ENCODE results near the gene CDC25C. TPM values are rescaled to one million over a fixed set of nuclear protein-coding genes. Genes with fewer than 3 reads are reported as not detected.

Gene CDC25C
- total RNA-seq, 1 experiment from 2014 or later: 36.2 TPM

GRCh38 chr5:138369261-138369660 lies 37.7 kb upstream of the CDC25C start:
- POLR2A ChIA-PET (ENCODE audit: unreplicated experiment): no interaction called here
- intact Hi-C loops (cut with micrococcal nuclease; ENCODE audit: unreplicated experiment): no loop called here
- H2AFZ ChIP-seq: no peak overlapping the region

GRCh38 chr5:138366632-138367382 lies 35.2 kb upstream of the CDC25C start:
- Histone ChIP-seq H3K9me2 (ENCODE audit: insufficient read depth) (no peaks in the 10 kb centered on the region), H3K27ac (no peak overlapping the region), H3K27me3 (ENCODE audit: insufficient read depth, low read depth) (no peaks in the 10 kb centered on the region), H3K4me1 (replicated peaks; ENCODE audit: insufficient read depth) (no peaks in the 10 kb centered on the region), H3K4me3 (no peak overlapping the region), H4K20me1 (ENCODE audit: insufficient read depth) (peaks cover 63% of the 10 kb centered on the region), H3K9me3 (ENCODE audit: insufficient read depth, low read depth) (no peaks in the 10 kb centered on the region), H3K79me2 (ENCODE audit: low read depth) (peaks cover 89% of the 10 kb centered on the region), H3K36me3 (ENCODE audit: low read depth) (no peaks in the 10 kb centered on the region), H2AFZ (no peak overlapping the region), H3K4me2 (no peak overlapping the region), H3F3A (ENCODE audit: insufficient read depth, low read depth) (no peaks in the 10 kb centered on the region)
- ChIA-PET CTCF (no interaction called here), POLR2A (ENCODE audit: unreplicated experiment) (no interaction called here)
- TF ChIP-seq EZH2 (IDR thresholded peaks at IDR 0.05; ENCODE audit: low read depth): no peak
- TF ChIP-seq, protein P1, sequence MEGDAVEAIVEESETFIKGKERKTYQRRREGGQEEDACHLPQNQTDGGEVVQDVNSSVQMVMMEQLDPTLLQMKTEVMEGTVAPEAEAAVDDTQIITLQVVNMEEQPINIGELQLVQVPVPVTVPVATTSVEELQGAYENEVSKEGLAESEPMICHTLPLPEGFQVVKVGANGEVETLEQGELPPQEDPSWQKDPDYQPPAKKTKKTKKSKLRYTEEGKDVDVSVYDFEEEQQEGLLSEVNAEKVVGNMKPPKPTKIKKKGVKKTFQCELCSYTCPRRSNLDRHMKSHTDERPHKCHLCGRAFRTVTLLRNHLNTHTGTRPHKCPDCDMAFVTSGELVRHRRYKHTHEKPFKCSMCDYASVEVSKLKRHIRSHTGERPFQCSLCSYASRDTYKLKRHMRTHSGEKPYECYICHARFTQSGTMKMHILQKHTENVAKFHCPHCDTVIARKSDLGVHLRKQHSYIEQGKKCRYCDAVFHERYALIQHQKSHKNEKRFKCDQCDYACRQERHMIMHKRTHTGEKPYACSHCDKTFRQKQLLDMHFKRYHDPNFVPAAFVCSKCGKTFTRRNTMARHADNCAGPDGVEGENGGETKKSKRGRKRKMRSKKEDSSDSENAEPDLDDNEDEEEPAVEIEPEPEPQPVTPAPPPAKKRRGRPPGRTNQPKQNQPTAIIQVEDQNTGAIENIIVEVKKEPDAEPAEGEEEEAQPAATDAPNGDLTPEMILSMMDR (conservative IDR thresholded peaks at IDR 0.05): no peak
- intact Hi-C loops (cut with micrococcal nuclease; ENCODE audit: unreplicated experiment): no loop called here
- no TSS peak for BruUV-seq (replicated peaks)
- no peak for DNase-seq

More at GRCh38 chr5:138369261-138369660, 37.7 kb upstream of the CDC25C start:
- Histone ChIP-seq H3K9me3 (ENCODE audit: insufficient read depth, low read depth) (no peaks in the 10 kb centered on the region), H3K27ac (no peak overlapping the region), H3F3A (ENCODE audit: insufficient read depth, low read depth) (no peaks in the 10 kb centered on the region), H3K4me1 (replicated peaks; ENCODE audit: insufficient read depth) (no peaks in the 10 kb centered on the region), H3K9me2 (ENCODE audit: insufficient read depth) (no peaks in the 10 kb centered on the region), H3K79me2 (ENCODE audit: low read depth) (peaks cover 68% of the 10 kb centered on the region), H3K4me3 (no peak overlapping the region), H3K36me3 (ENCODE audit: low read depth) (no peaks in the 10 kb centered on the region), H3K27me3 (ENCODE audit: insufficient read depth, low read depth) (no peaks in the 10 kb centered on the region), H3K4me2 (no peak overlapping the region), H4K20me1 (ENCODE audit: insufficient read depth) (peaks cover 48% of the 10 kb centered on the region)
- CTCF ChIA-PET: no interaction called here
- TF ChIP-seq EZH2 (IDR thresholded peaks at IDR 0.05; ENCODE audit: low read depth): no peak
- TF ChIP-seq, protein P1 (conservative IDR thresholded peaks at IDR 0.05): no peak
- BruUV-seq (replicated peaks): no TSS peak
- no peak for DNase-seq

DNA sequence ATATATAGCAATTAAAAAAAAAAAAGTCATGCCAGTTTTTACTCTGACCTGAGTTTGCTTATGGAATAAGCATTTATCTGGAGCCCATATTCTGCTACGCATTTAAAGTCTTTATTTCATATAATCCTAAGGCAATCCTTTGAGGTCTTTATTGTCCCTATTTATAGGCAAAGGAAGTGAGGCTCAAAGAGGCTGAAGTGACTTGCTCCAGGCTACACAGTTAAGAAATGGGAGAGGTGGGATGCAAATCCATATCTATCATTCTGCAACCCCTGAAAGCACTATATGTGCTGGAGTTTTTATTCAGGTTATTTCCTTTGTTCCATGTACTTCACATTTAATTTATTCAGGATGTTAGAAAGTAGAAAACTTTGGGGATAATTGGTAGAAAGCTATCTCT lies 33.0 kb upstream of the CDC25C start:
- no peak overlapping the region for H3K4me2 ChIP-seq
- no peak overlapping the region for H2AFZ ChIP-seq
- H3K9me2 ChIP-seq (ENCODE audit: insufficient read depth): no peaks in the 10 kb centered on the region
- POLR2A ChIA-PET (ENCODE audit: unreplicated experiment): no interaction called here
- no peak overlapping the region for H3K4me3 ChIP-seq
- TF ChIP-seq EZH2 (IDR thresholded peaks at IDR 0.05; ENCODE audit: low read depth): no peak
- TF ChIP-seq, protein P1 (conservative IDR thresholded peaks at IDR 0.05): no peak
- no peaks in the 10 kb centered on the region for H3F3A ChIP-seq (ENCODE audit: insufficient read depth, low read depth)
- peaks cover 92% of the 10 kb centered on the region for H3K79me2 ChIP-seq (ENCODE audit: low read depth)
- peaks cover 69% of the 10 kb centered on the region for H4K20me1 ChIP-seq (ENCODE audit: insufficient read depth)
- BruUV-seq (replicated peaks): no TSS peak
- DNase-seq: no peak
- no peak overlapping the region for H3K27ac ChIP-seq
- CTCF ChIA-PET: no interaction called here
- no peaks in the 10 kb centered on the region for H3K27me3 ChIP-seq (ENCODE audit: insufficient read depth, low read depth)
- H3K36me3 ChIP-seq (ENCODE audit: low read depth): no peaks in the 10 kb centered on the region
- intact Hi-C loops (cut with micrococcal nuclease; ENCODE audit: unreplicated experiment): no loop called here
- H3K4me1 ChIP-seq (replicated peaks; ENCODE audit: insufficient read depth): no peaks in the 10 kb centered on the region
- H3K9me3 ChIP-seq (ENCODE audit: insufficient read depth, low read depth): no peaks in the 10 kb centered on the region

All from PC-9 (cell line).